Activated CD8-positive, alpha-beta T cell treated with anti-CD3 and anti-CD28 coated beads for 36 hours (primary cell): ENCODE measurements around the gene RASSF4. TPM values are rescaled to one million over a fixed set of nuclear protein-coding genes. Genes with fewer than 3 reads are reported as not detected.
A peak's percentile ranks its signal among the peaks of the same experiment; 100 is the strongest.

ENCODE experiments used
- ATAC-seq: fragments of 200-7000 bp; cut with Tn5 transposase; one replicate; pipeline ENCODE4 v1.10.0; 2021; ENCODE audit warnings: mild to moderate bottlenecking, moderate library complexity
- CTCF ChIA-PET: fragments of 350-600 bp; sonication (Branson Sonifier 250); formaldehyde crosslinking; loops from one replicate; lab custom pipeline; 2021; ENCODE audit warnings: antibody characterized with exemption; lab: Charles Lee
- POLR2A ChIA-PET: fragments of 350-600 bp; sonication (Branson Sonifier 250); formaldehyde crosslinking; loops from one replicate; lab custom pipeline; 2021; ENCODE audit warnings: antibody characterized with exemption; lab: Charles Lee
- DNase-seq: peaks from one replicate; pipeline ENCODE4 v3.0.0-alpha.2; 2020
- H3K27ac Mint-ChIP-seq: one replicate; pipeline ENCODE4 v1.8.0; 2021; ENCODE audit warnings: mild to moderate bottlenecking, mixed read lengths
- H3K27me3 Mint-ChIP-seq: one replicate; pipeline ENCODE4 v1.8.0; 2021; ENCODE audit warnings: mixed read lengths
- H3K36me3 Mint-ChIP-seq: one replicate; pipeline ENCODE4 v1.8.0; 2021; ENCODE audit warnings: low read depth, mixed read lengths
- H3K4me1 Mint-ChIP-seq: one replicate; pipeline ENCODE4 v1.8.0; 2021; ENCODE audit warnings: low read depth, mixed read lengths
- H3K4me3 Mint-ChIP-seq: one replicate; pipeline ENCODE4 v1.8.0; 2021; ENCODE audit warnings: mild to moderate bottlenecking, moderate library complexity, mixed read lengths
- H3K9me3 Mint-ChIP-seq: one replicate; pipeline ENCODE4 v1.8.0; 2021; ENCODE audit warnings: mixed read lengths
- CTCF ChIP-seq: fragments of 200-600 bp; IDR thresholded peaks from one replicate; pipeline ENCODE4 v1.8.0; 2022; ENCODE audit warnings: antibody characterized with exemption, mild to moderate bottlenecking
- intact Hi-C: fragments of 100-400 bp; cut with micrococcal nuclease; formaldehyde crosslinking; loops from one replicate; pipeline ENCODE4 v1.10.0; 2022
- total RNA-seq, 2 experiments: library from RNA; stranded (reverse); gene quantifications; one replicate each; pipeline ENCODE4 v1.2.3, GENCODE V29; 2021

RASSF4 gene
- total RNA-seq, 2 experiments from 2014 or later = 1.8 to 1.9 TPM

GRCh38 chr10:44956717-44957706, 2.6 kb upstream of the RASSF4 start:
- H3K9me3 Mint-ChIP-seq = no peaks in the 10 kb centered on the region
- H3K27me3 Mint-ChIP-seq = no peaks in the 10 kb centered on the region
- peaks cover 8% of the 10 kb centered on the region for H3K36me3 Mint-ChIP-seq
- CTCF ChIA-PET = interaction anchor here (0.6 to 2.2 kb wide), 2 partner anchors 24 to 265 kb away, joined by 4 to 8 read pairs; no protein-coding TSS in a partner anchor
- H3K4me3 Mint-ChIP-seq = no peak overlapping the region
- intact Hi-C loops = no loop called here
- TF ChIP-seq CTCF = no peak
- no peak for ATAC-seq
- peaks cover 11% of the 10 kb centered on the region for H3K4me1 Mint-ChIP-seq
- no peak overlapping the region for H3K27ac Mint-ChIP-seq
- no peak for DNase-seq
- POLR2A ChIA-PET = no interaction called here

GRCh38 chr10:44958196-44958897, 1.3 kb upstream of the RASSF4 start:
- intact Hi-C loops = no loop called here
- DNase-seq (no peak), ATAC-seq (no peak)
- Mint-ChIP-seq H3K9me3 (no peaks in the 10 kb centered on the region), H3K27ac (peak overlapping the region; percentile 70), H3K36me3 (peaks cover 8% of the 10 kb centered on the region), H3K27me3 (no peaks in the 10 kb centered on the region), H3K4me3 (peak overlapping the region; percentile 81), H3K4me1 (peaks cover 11% of the 10 kb centered on the region)
- POLR2A ChIA-PET = interaction anchor here (1.3 to 1.4 kb wide), 2 partner anchors 9 to 42 kb away, joined by 3 to 5 read pairs; partner anchors contain the start of gene ZNF22
- CTCF ChIA-PET = interaction anchor here (0.8 to 2.2 kb wide), 3 partner anchors 10 to 26 kb away, joined by 3 to 8 read pairs (median 3); no protein-coding TSS in a partner anchor
- TF ChIP-seq CTCF = no peak

GRCh38 chr10:44958898-44959246, 730 bp upstream of the RASSF4 start:
- POLR2A ChIA-PET = interaction anchor here (1.3 to 1.4 kb wide), 2 partner anchors 9 to 41 kb away, joined by 3 to 5 read pairs; partner anchors contain the start of gene ZNF22
- no peak for ATAC-seq
- H3K27ac Mint-ChIP-seq = peak overlapping the region; percentile 70

GRCh38 chr10:44960088-44960460, 472 bp downstream of the RASSF4 start:
- Mint-ChIP-seq H3K9me3 (no peaks in the 10 kb centered on the region), H3K36me3 (peaks cover 8% of the 10 kb centered on the region), H3K27me3 (no peaks in the 10 kb centered on the region), H3K4me1 (peaks cover 12% of the 10 kb centered on the region), H3K4me3 (peak overlapping the region; percentile 81), H3K27ac (no peak overlapping the region)
- no peak for TF ChIP-seq CTCF
- intact Hi-C loops = no loop called here
- ChIA-PET CTCF (no interaction called here), POLR2A (no interaction called here)
- no peak for DNase-seq
- no peak for ATAC-seq

More at GRCh38 chr10:44958898-44959246, 730 bp upstream of the RASSF4 start:
- no peak for TF ChIP-seq CTCF
- CTCF ChIA-PET = interaction anchor here (0.8 to 1.0 kb wide), 2 partner anchors 9 to 26 kb away, joined by 3 read pairs; no protein-coding TSS in a partner anchor
- no peak for DNase-seq
- peak overlapping the region; percentile 81 for H3K4me3 Mint-ChIP-seq
- H3K9me3 Mint-ChIP-seq = no peaks in the 10 kb centered on the region
- H3K27me3 Mint-ChIP-seq = no peaks in the 10 kb centered on the region
- H3K4me1 Mint-ChIP-seq = peaks cover 11% of the 10 kb centered on the region
- intact Hi-C loops = no loop called here
- H3K36me3 Mint-ChIP-seq = peaks cover 8% of the 10 kb centered on the region
